Osteoblast (primary cell): ENCODE data around the gene CAMKMT. TPM values are rescaled to one million over a fixed set of nuclear protein-coding genes. Genes with fewer than 3 reads are reported as not detected.

Experiments
- DNase-seq: peaks from one replicate; pipeline ENCODE4 v3.0.0; 2011; ENCODE audit warnings: low spot score, mixed read lengths; ENCODE audit not compliant: insufficient read length; ENCODE audit errors: missing footprints
- H2AFZ ChIP-seq: 2 replicates; pipeline ENCODE4 v1.6.0; 2011; ENCODE audit warnings: mild to moderate bottlenecking, low read length
- H3K27ac ChIP-seq: 2 replicates; pipeline ENCODE4 v1.5.1; 2011; ENCODE audit warnings: mild to moderate bottlenecking, low read depth, low read length, moderate library complexity
- H3K27me3 ChIP-seq: 2 replicates; pipeline ENCODE4 v1.6.0; 2012; ENCODE audit warnings: mild to moderate bottlenecking, control low read depth, inconsistent platforms, low read length, moderate library complexity; ENCODE audit not compliant: insufficient read depth
- H3K36me3 ChIP-seq: 2 replicates; pipeline ENCODE4 v1.5.1; 2011; ENCODE audit warnings: mild to moderate bottlenecking, low read length, control low read depth, moderate library complexity; ENCODE audit not compliant: insufficient read depth
- H3K4me1 ChIP-seq: 2 replicates; pipeline ENCODE4 v1.5.1; 2011; ENCODE audit warnings: mild to moderate bottlenecking, low read length, control low read depth, moderate library complexity; ENCODE audit not compliant: insufficient read depth
- H3K4me2 ChIP-seq: 2 replicates; pipeline ENCODE4 v1.6.0; 2011; ENCODE audit warnings: mild to moderate bottlenecking, low read length; ENCODE audit not compliant: insufficient read depth
- H3K4me3 ChIP-seq: fragments of 200-600 bp; sonication (generic); 3 replicates; pipeline ENCODE4 v1.5.1; 2012; ENCODE audit warnings: mild to moderate bottlenecking, low read length, inconsistent platforms; ENCODE audit not compliant: insufficient read depth
- H3K79me2 ChIP-seq: 2 replicates; pipeline ENCODE4 v1.6.0; 2012; ENCODE audit warnings: mild to moderate bottlenecking, low read length, control low read depth, inconsistent platforms; ENCODE audit not compliant: insufficient read depth
- H3K9me3 ChIP-seq: 2 replicates; pipeline ENCODE4 v1.5.1; 2011; ENCODE audit warnings: low read depth, low read length, control low read depth
- H4K20me1 ChIP-seq: 2 replicates; pipeline ENCODE4 v1.6.0; 2012; ENCODE audit warnings: mild to moderate bottlenecking, low read length, control low read depth; ENCODE audit not compliant: insufficient read depth
- total RNA-seq: library from RNA; depleted of rRNA; stranded (reverse); fragments of >200 nt; gene quantifications from 2 replicates; pipeline ENCODE4 v1.2.3, GENCODE V29; 2012
- TF ChIP-seq, protein P1 (sequence below): IDR thresholded peaks from 2 replicates; pipeline ENCODE4 v1.5.1; 2011; ENCODE audit warnings: mild to moderate bottlenecking, low read depth, low read length, moderate library complexity; ENCODE audit errors: extremely low read depth

CAMKMT gene
- total RNA-seq, 1 donor: 7.2 TPM

- no peaks in the 10 kb centered on the region for H3K4me1 ChIP-seq
- TF ChIP-seq, protein P1, sequence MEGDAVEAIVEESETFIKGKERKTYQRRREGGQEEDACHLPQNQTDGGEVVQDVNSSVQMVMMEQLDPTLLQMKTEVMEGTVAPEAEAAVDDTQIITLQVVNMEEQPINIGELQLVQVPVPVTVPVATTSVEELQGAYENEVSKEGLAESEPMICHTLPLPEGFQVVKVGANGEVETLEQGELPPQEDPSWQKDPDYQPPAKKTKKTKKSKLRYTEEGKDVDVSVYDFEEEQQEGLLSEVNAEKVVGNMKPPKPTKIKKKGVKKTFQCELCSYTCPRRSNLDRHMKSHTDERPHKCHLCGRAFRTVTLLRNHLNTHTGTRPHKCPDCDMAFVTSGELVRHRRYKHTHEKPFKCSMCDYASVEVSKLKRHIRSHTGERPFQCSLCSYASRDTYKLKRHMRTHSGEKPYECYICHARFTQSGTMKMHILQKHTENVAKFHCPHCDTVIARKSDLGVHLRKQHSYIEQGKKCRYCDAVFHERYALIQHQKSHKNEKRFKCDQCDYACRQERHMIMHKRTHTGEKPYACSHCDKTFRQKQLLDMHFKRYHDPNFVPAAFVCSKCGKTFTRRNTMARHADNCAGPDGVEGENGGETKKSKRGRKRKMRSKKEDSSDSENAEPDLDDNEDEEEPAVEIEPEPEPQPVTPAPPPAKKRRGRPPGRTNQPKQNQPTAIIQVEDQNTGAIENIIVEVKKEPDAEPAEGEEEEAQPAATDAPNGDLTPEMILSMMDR: no peak
- peaks cover 3% of the 10 kb centered on the region for H3K27me3 ChIP-seq
- no peaks in the 10 kb centered on the region for H3K79me2 ChIP-seq
- no peaks in the 10 kb centered on the region for H3K9me3 ChIP-seq
- H3K36me3 ChIP-seq: no peaks in the 10 kb centered on the region
- DNase-seq: no peak
- H3K27ac ChIP-seq: no peak overlapping the region
- H2AFZ ChIP-seq: no peak overlapping the region
- no peak overlapping the region for H3K4me3 ChIP-seq
- no peak overlapping the region for H3K4me2 ChIP-seq
- H4K20me1 ChIP-seq: no peaks in the 10 kb centered on the region
Measured at GRCh38 chr2:44778221-44778654, 416.5 kb downstream of the CAMKMT start.

DNA sequence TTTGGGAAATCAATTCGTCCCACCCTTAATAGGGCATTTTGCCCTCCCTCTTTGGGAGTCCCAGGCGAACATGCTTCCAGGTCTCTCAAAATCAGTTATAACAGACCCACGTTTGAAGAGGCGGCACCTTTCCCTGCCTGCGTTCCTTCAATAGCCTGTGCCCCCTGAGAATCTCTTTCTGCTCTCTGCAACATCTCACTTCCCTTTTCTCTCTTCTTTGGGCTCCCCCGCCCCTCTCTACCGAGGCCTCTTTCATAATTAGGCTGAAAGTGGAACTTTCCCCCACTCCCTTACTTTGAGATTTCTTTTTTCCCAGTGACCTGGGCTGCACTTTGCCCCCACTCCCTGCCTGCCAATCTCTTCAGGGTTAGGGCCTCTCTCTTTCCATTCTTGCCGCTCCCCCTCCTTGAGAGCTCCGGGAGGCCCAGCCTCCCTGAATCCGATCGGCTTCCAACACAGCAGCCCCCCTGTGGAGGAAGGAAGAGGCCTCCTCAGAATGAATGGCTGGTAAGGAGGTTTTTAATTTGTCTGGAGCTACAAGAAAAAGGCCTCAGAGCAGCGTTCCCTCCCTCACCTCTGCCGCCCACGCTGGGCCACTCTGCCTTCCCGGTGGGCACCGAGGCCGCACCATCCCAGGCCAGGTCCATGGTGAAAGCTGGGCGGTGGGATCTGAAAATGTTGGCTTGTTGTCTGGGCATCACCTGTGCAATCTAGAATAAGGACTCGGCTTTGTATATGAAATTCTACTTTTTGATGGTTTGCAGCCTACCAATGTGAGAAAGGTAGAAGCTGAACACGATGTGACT, 417.1 kb downstream of the CAMKMT start:
- no peak for DNase-seq
- no peaks in the 10 kb centered on the region for H4K20me1 ChIP-seq
- TF ChIP-seq, protein P1: no peak
- H3K9me3 ChIP-seq: no peaks in the 10 kb centered on the region
- H3K36me3 ChIP-seq: no peaks in the 10 kb centered on the region
- no peaks in the 10 kb centered on the region for H3K79me2 ChIP-seq
- H3K4me2 ChIP-seq: no peak overlapping the region
- H3K27me3 ChIP-seq: peaks cover 3% of the 10 kb centered on the region
- no peak overlapping the region for H2AFZ ChIP-seq
- H3K4me3 ChIP-seq: no peak overlapping the region
- no peak overlapping the region for H3K27ac ChIP-seq
- H3K4me1 ChIP-seq: no peaks in the 10 kb centered on the region

GRCh38 chr2:44779793-44780192, 418.0 kb downstream of the CAMKMT start:
- Histone ChIP-seq H3K79me2 (no peaks in the 10 kb centered on the region), H2AFZ (no peak overlapping the region), H3K4me2 (no peak overlapping the region), H3K36me3 (no peaks in the 10 kb centered on the region), H3K27me3 (peaks cover 3% of the 10 kb centered on the region), H3K4me3 (no peak overlapping the region), H3K4me1 (no peaks in the 10 kb centered on the region), H3K27ac (no peak overlapping the region), H4K20me1 (no peaks in the 10 kb centered on the region), H3K9me3 (no peaks in the 10 kb centered on the region)
- TF ChIP-seq, protein P1: no peak
- DNase-seq: no peak

DNA sequence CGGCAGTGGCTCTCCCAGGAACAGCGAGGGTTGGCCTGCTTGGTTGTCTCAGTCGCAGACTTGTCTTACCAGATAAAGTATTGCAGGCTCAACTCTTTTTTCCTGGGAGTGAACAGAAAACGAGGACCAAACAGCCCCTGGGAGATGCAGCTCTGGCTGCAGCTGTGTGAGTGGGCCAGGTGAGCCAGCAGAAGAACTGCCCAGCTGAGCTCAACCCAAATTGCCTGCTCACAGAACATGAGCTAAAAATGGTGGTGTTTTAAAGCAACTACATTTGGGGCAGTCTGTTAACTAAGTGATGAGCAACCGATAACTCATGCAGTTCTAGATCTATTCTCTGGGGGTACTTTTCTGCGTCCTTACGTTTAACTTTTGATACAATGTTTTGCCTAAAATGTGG, 418.7 kb downstream of the CAMKMT start:
- TF ChIP-seq, protein P1: no peak
- no peak for DNase-seq

More for the DNA sequence above, 418.7 kb downstream of the CAMKMT start:
- Histone ChIP-seq H4K20me1 (no peaks in the 10 kb centered on the region), H3K36me3 (no peaks in the 10 kb centered on the region), H3K4me1 (no peaks in the 10 kb centered on the region), H3K9me3 (no peaks in the 10 kb centered on the region), H3K4me2 (no peak overlapping the region), H3K27ac (no peak overlapping the region), H3K27me3 (peaks cover 3% of the 10 kb centered on the region), H3K79me2 (no peaks in the 10 kb centered on the region), H2AFZ (no peak overlapping the region), H3K4me3 (no peak overlapping the region)
